Vagina (tissue), 2 donors: Measurements from ENCODE around the gene SPHK1.

ENCODE experiments used
- CTCF ChIP-seq, 3 experiments: fragments of 450-650 bp in 2 of 3; fragments of 200-600 bp in 1 of 3; sonication (generic) in 1 of 3; IDR thresholded peaks; one replicate each; pipeline ENCODE4 v1.5.1; 2017 to 2019; ENCODE audit warnings: antibody characterized with exemption in 3 of 3, mild to moderate bottlenecking in 2 of 3, moderate library complexity in 2 of 3
- POLR2AphosphoS5 ChIP-seq, 2 donors: sonication (generic); formaldehyde crosslinking; IDR thresholded peaks; one replicate each; pipeline ENCODE4 v1.9.0; 2017; ENCODE audit warnings: antibody characterized with exemption in 2 of 2, mild to moderate bottlenecking in 2 of 2, low read depth in 1 of 2; ENCODE audit not compliant: insufficient read depth in 1 of 2

GRCh38 chr17:76422860-76423259, 38.5 kb downstream of the SPHK1 start:
- TF ChIP-seq CTCF (IDR thresholded peaks at IDR 0.05) (no peak), POLR2AphosphoS5 (IDR thresholded peaks at IDR 0.05; ENCODE audit: insufficient read depth in 1 of 2, low read depth in 1 of 2) (no peak)
